HG02623 (cell line): Measurements from ENCODE around the gene ZNF423.
"Not testable (repeated sequence)": the region's sequence is repeated elsewhere in the genome, so short reads cannot be mapped to it uniquely, and the experiment has no call there.

Source experiments
- ATAC-seq: cut with Tn5 transposase; IDR thresholded peaks from one replicate; pipeline ENCODE4 v1.9.1; 2021; ENCODE audit warnings: moderate library complexity; ENCODE audit not compliant: unreplicated experiment

The ZNF423 gene

GRCh38 chr16:49855822-49856671 lies at the start of gene ZNF423:
Gene ZNF423 (minus strand): TSS chr16:49856112. CDS start chr16:49855774, 338 bp downstream.
- no peak for ATAC-seq

- no peak for ATAC-seq
These were observed 48.6 kb upstream of the ZNF423 start for GRCh38 chr16:49904348-49905062.

GRCh38 chr16:49902908-49903307 lies 47.0 kb upstream of the ZNF423 start:
- ATAC-seq: no peak

GRCh38 chr16:49901711-49902110 lies 45.8 kb upstream of the ZNF423 start:
- no peak for ATAC-seq

GRCh38 chr16:49900875-49901274 lies 45.0 kb upstream of the ZNF423 start:
- no peak for ATAC-seq

- ATAC-seq: no peak
These were observed 44.2 kb upstream of the ZNF423 start for GRCh38 chr16:49899991-49900695.

GRCh38 chr16:49896447-49896964 lies 40.6 kb upstream of the ZNF423 start:
- ATAC-seq: no peak

- no peak for ATAC-seq
These were observed 35.0 kb upstream of the ZNF423 start for GRCh38 chr16:49890876-49891275.

GRCh38 chr16:49889725-49890397 lies 33.9 kb upstream of the ZNF423 start:
- ATAC-seq: no peak

GRCh38 chr16:49886554-49887094 lies 30.7 kb upstream of the ZNF423 start:
- ATAC-seq: no peak

- no peak for ATAC-seq
These were observed 28.4 kb upstream of the ZNF423 start for GRCh38 chr16:49884033-49885015.

GRCh38 chr16:49883076-49884014 lies 27.4 kb upstream of the ZNF423 start:
- ATAC-seq: no peak

GRCh38 chr16:49881890-49882289 lies 26.0 kb upstream of the ZNF423 start:
- ATAC-seq: no peak

GRCh38 chr16:49878540-49878939 lies 22.6 kb upstream of the ZNF423 start:
- not testable (repeated sequence) for ATAC-seq

- no peak for ATAC-seq
These were observed 20.8 kb upstream of the ZNF423 start for GRCh38 chr16:49876716-49877129.

GRCh38 chr16:49875806-49876715 lies 20.1 kb upstream of the ZNF423 start:
- no peak for ATAC-seq

GRCh38 chr16:49874613-49875237 lies 18.8 kb upstream of the ZNF423 start:
- ATAC-seq: no peak
